Loucy (cell line): ENCODE measurements around the gene ROBO1.

ENCODE experiments used
- H2AFZ ChIP-seq: fragments of 200-600 bp; sonication (generic); 2 replicates; pipeline ENCODE4 v1.6.0; 2016; ENCODE audit warnings: antibody characterized with exemption, mild to moderate bottlenecking, low read length, moderate library complexity
- H3F3A ChIP-seq: fragments of 200-600 bp; 2 replicates; pipeline ENCODE4 v1.6.0; 2016; ENCODE audit warnings: antibody characterized with exemption, low read depth, mild to moderate bottlenecking
- H3K27me3 ChIP-seq: fragments of 200-600 bp; sonication (generic); 2 replicates; pipeline ENCODE4 v1.6.1; 2014; ENCODE audit warnings: low read length, mild to moderate bottlenecking; ENCODE audit not compliant: insufficient read depth, poor library complexity, severe bottlenecking
- H3K36me3 ChIP-seq: fragments of 200-600 bp; sonication (generic); 2 replicates; pipeline ENCODE4 v1.6.1; 2016; ENCODE audit warnings: low read length; ENCODE audit not compliant: insufficient read depth
- H3K4me1 ChIP-seq: fragments of 200-600 bp; sonication (generic); 2 replicates; pipeline ENCODE4 v1.5.1; 2014; ENCODE audit warnings: low read length, mild to moderate bottlenecking; ENCODE audit not compliant: insufficient read depth, poor library complexity, severe bottlenecking
- H3K4me2 ChIP-seq: fragments of 200-600 bp; sonication (generic); 2 replicates; pipeline ENCODE4 v1.6.0; 2014; ENCODE audit warnings: antibody characterized with exemption, low read length, low read depth, mild to moderate bottlenecking; ENCODE audit not compliant: poor library complexity, severe bottlenecking
- H3K4me3 ChIP-seq: fragments of 200-600 bp; sonication (generic); 2 replicates; pipeline ENCODE4 v1.5.1; 2014; ENCODE audit warnings: low read length, mild to moderate bottlenecking, mixed read lengths; ENCODE audit not compliant: poor library complexity, severe bottlenecking
- H3K79me2 ChIP-seq: fragments of 200-600 bp; sonication (generic); 2 replicates; pipeline ENCODE4 v1.6.1; 2014; ENCODE audit warnings: low read length; ENCODE audit not compliant: insufficient read depth
- H3K9ac ChIP-seq: fragments of 200-600 bp; sonication (generic); 2 replicates; pipeline ENCODE4 v1.6.0; 2014; ENCODE audit warnings: mild to moderate bottlenecking, low read depth, low read length, moderate library complexity; ENCODE audit not compliant: poor library complexity, severe bottlenecking
- H3K9me2 ChIP-seq: fragments of 200-600 bp; sonication (generic); replicated peaks from 2 replicates; pipeline ENCODE4 v1.6.1; 2016; ENCODE audit warnings: low read depth, low read length, mixed read lengths
- H3K9me3 ChIP-seq: fragments of 200-600 bp; sonication (generic); 2 replicates; pipeline ENCODE4 v1.6.1; 2014; ENCODE audit warnings: mild to moderate bottlenecking, antibody characterized with exemption, low read length, low read depth; ENCODE audit not compliant: insufficient read depth
- H4K20me1 ChIP-seq: fragments of 200-600 bp; sonication (generic); 2 replicates; pipeline ENCODE4 v1.6.0; 2014; ENCODE audit warnings: antibody characterized with exemption, low read length, mild to moderate bottlenecking; ENCODE audit not compliant: insufficient read depth, poor library complexity, severe bottlenecking
- CTCF ChIP-seq: fragments of 200-600 bp; sonication (generic); conservative IDR thresholded peaks from 2 replicates; pipeline ENCODE4 v1.5.1; 2014; ENCODE audit warnings: mild to moderate bottlenecking, antibody characterized with exemption, low read length
- EZH2phosphoT487 ChIP-seq: fragments of 200-600 bp; IDR thresholded peaks from 2 replicates; pipeline ENCODE4 v1.6.1; 2018; ENCODE audit warnings: antibody characterized with exemption, mild to moderate bottlenecking, moderate library complexity, borderline replicate concordance

The ROBO1 gene

GRCh38 chr3:78814893-78815562, 952.8 kb downstream of the ROBO1 start:
- H3K36me3 ChIP-seq: no peaks in the 10 kb centered on the region
- no peak overlapping the region for H3K4me2 ChIP-seq
- no peaks in the 10 kb centered on the region for H3K4me1 ChIP-seq
- no peaks in the 10 kb centered on the region for H3K27me3 ChIP-seq
- no peak overlapping the region for H2AFZ ChIP-seq
- no peaks in the 10 kb centered on the region for H3F3A ChIP-seq
- no peaks in the 10 kb centered on the region for H3K9me2 ChIP-seq
- no peaks in the 10 kb centered on the region for H3K79me2 ChIP-seq
- TF ChIP-seq EZH2phosphoT487 (no peak), CTCF (no peak)
- no peak overlapping the region for H3K4me3 ChIP-seq
- no peaks in the 10 kb centered on the region for H4K20me1 ChIP-seq
- H3K9ac ChIP-seq: no peak overlapping the region
- no peaks in the 10 kb centered on the region for H3K9me3 ChIP-seq

- Histone ChIP-seq H3K9me3 (no peaks in the 10 kb centered on the region), H4K20me1 (no peaks in the 10 kb centered on the region), H3K4me3 (no peak overlapping the region), H3K4me2 (no peak overlapping the region), H3K4me1 (no peaks in the 10 kb centered on the region), H3K27me3 (no peaks in the 10 kb centered on the region), H3K9me2 (no peaks in the 10 kb centered on the region), H3F3A (no peaks in the 10 kb centered on the region), H3K36me3 (no peaks in the 10 kb centered on the region), H3K79me2 (no peaks in the 10 kb centered on the region), H2AFZ (no peak overlapping the region), H3K9ac (no peak overlapping the region)
- TF ChIP-seq CTCF: no peak
- TF ChIP-seq EZH2phosphoT487: no peak
Measured at GRCh38 chr3:78812166-78812565, 955.6 kb downstream of the ROBO1 start.

- no peak for TF ChIP-seq EZH2phosphoT487
- no peak for TF ChIP-seq CTCF
- H3F3A ChIP-seq: no peaks in the 10 kb centered on the region
Measured at GRCh38 chr3:78809966-78810365, 957.8 kb downstream of the ROBO1 start.

More at GRCh38 chr3:78809966-78810365, 957.8 kb downstream of the ROBO1 start:
- Histone ChIP-seq H3K9ac (no peak overlapping the region), H3K9me3 (no peaks in the 10 kb centered on the region), H3K9me2 (no peaks in the 10 kb centered on the region), H3K4me3 (no peak overlapping the region), H4K20me1 (no peaks in the 10 kb centered on the region), H3K79me2 (no peaks in the 10 kb centered on the region), H3K36me3 (no peaks in the 10 kb centered on the region), H3K27me3 (no peaks in the 10 kb centered on the region), H2AFZ (no peak overlapping the region), H3K4me1 (no peaks in the 10 kb centered on the region), H3K4me2 (no peak overlapping the region)
